Subcutaneous adipose tissue (tissue), 4 donors: ENCODE data around the gene NAGPA. TPM values are rescaled to one million over a fixed set of nuclear protein-coding genes. Genes with fewer than 3 reads are reported as not detected.

Source experiments
- CTCF ChIP-seq: fragments of 450-650 bp; IDR thresholded peaks from one replicate; pipeline ENCODE4 v1.5.1; 2016; ENCODE audit warnings: low read depth, mild to moderate bottlenecking, control low read depth, antibody characterized with exemption, moderate library complexity
- total RNA-seq, 4 donors: library from RNA; depleted of rRNA; stranded (reverse); fragments of >200 nt; gene quantifications; one replicate each; pipeline ENCODE4 v1.1.0, GENCODE V29; 2016

NAGPA gene
- total RNA-seq, 4 donors from 2014 or later, result 5.9 to 37.9 (median 30.1) TPM

- TF ChIP-seq CTCF, result no peak
Observed at GRCh38 chr16:5000573-5001001, 33.1 kb downstream of the NAGPA start.

GRCh38 chr16:4994719-4995434, 38.9 kb downstream of the NAGPA start:
- TF ChIP-seq CTCF, result no peak

- TF ChIP-seq CTCF, result no peak
Observed at GRCh38 chr16:4991754-4992153, 42.0 kb downstream of the NAGPA start.

GRCh38 chr16:4990415-4990814, 43.3 kb downstream of the NAGPA start:
- TF ChIP-seq CTCF, result no peak

- TF ChIP-seq CTCF, result no peak
Observed at GRCh38 chr16:4989391-4990006, 44.2 kb downstream of the NAGPA start.

- no peak for TF ChIP-seq CTCF
Observed at GRCh38 chr16:4988647-4989046, 45.1 kb downstream of the NAGPA start.

GRCh38 chr16:4987580-4988374, 46.0 kb downstream of the NAGPA start:
- TF ChIP-seq CTCF, result no peak
